Coronary artery (tissue), 2 donors: ENCODE results near the gene CAMK2D.
A peak's percentile ranks its signal among the peaks of the same experiment; 100 is the strongest.

Source experiments
- DNase-seq: peaks from one replicate; pipeline ENCODE4 v3.0.0-alpha.2; 2017; ENCODE audit warnings: low spot score
- H3K27ac ChIP-seq, 2 donors: fragments of 200-600 bp; sonication (generic); one replicate each; pipeline ENCODE4 v1.5.1; 2016 to 2019
- H3K4me3 ChIP-seq: fragments of 200-600 bp; sonication (generic); 2 replicates; pipeline ENCODE4 v1.5.1; 2016; ENCODE audit warnings: mild to moderate bottlenecking, moderate library complexity
- CTCF ChIP-seq: fragments of 200-600 bp; sonication (generic); IDR thresholded peaks from one replicate; pipeline ENCODE4 v1.5.1; 2019; ENCODE audit warnings: antibody characterized with exemption

Gene CAMK2D

GRCh38 chr4:113450295-113451080, 311.1 kb downstream of the CAMK2D start:
- TF ChIP-seq CTCF = no peak
- Histone ChIP-seq H3K27ac (peak overlapping the region in 1 of 2 donors; percentile 74), H3K4me3 (no peak overlapping the region)
- no peak for DNase-seq

GRCh38 chr4:113449410-113449974, 312.0 kb downstream of the CAMK2D start:
- TF ChIP-seq CTCF = no peak
- DNase-seq = no peak
- no peak overlapping the region for H3K4me3 ChIP-seq
- peak overlapping the region; percentile 65 to 74 for H3K27ac ChIP-seq

DNA sequence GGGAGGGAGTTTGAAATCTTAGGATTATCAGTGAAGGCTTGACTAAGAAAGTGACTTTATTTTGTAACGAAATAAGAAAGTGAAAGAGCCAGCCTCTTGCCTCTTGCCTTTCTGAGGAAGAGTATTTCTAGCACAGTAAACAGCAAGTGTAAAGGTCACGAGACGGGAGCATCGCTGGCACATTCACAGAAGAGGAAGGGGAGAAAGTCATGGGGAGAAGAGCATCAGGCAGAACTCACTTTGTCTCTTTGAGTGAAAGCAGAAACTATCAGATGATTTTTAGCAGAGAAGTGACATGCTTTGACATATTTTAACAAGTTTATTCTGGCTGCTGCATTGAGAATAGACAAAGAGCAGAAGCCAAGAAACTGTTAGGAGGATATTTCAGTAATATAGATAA, 313.8 kb downstream of the CAMK2D start:
- TF ChIP-seq CTCF = no peak
- no peak for DNase-seq
- Histone ChIP-seq H3K4me3 (peak overlapping the region; percentile 15), H3K27ac (peak overlapping the region; percentile 12 to 74)

GRCh38 chr4:113447061-113447460, 314.5 kb downstream of the CAMK2D start:
- H3K4me3 ChIP-seq = no peak overlapping the region
- no peak for DNase-seq
- peak overlapping the region; percentile 53 to 74 for H3K27ac ChIP-seq
- no peak for TF ChIP-seq CTCF

GRCh38 chr4:113446019-113446418, 315.5 kb downstream of the CAMK2D start:
- no peak for TF ChIP-seq CTCF
- DNase-seq = no peak
- Histone ChIP-seq H3K27ac (peak overlapping the region; percentile 53 to 82), H3K4me3 (no peak overlapping the region)

- no peak overlapping the region for H3K4me3 ChIP-seq
- TF ChIP-seq CTCF = no peak
- H3K27ac ChIP-seq = peak overlapping the region; percentile 53 to 82
- DNase-seq = peak; percentile 83
Measured at GRCh38 chr4:113445286-113445685, 316.3 kb downstream of the CAMK2D start.

DNA sequence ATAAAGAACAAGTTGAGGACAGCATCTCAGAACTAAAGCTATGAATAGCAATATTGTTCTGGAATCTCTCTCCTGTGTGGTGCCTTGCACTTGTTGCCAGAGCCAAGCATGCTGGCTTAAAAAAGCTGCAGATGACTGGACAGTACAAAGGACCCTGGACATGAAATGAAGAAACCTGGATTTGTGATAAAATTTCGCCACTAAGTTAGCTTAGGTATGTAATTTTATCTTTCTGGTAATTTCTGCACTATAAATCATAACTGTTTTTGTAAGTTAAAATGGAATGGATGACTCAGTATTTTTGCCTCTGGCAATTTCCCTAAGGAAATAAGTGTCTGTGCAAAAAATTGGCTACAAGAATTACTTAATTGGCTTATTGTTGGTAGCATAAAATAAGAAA, 317.2 kb downstream of the CAMK2D start:
- no peak for DNase-seq
- Histone ChIP-seq H3K27ac (peak overlapping the region; percentile 53 to 82), H3K4me3 (no peak overlapping the region)
- TF ChIP-seq CTCF = no peak
